GM12878 (cell line): Measurements from ENCODE around the gene KRTAP1-3. TPM values are rescaled to one million over a fixed set of nuclear protein-coding genes. Genes with fewer than 3 reads are reported as not detected.

ENCODE experiments used
- ATAC-seq: fragments of 200-7000 bp; cut with Tn5 transposase; 3 replicates; pipeline ENCODE4 v1.9.1; 2020; ENCODE audit warnings: mild to moderate bottlenecking, moderate library complexity
- BruUV-seq: library from RNA; stranded (reverse); fragments of 400-500 nt; replicated peaks from 2 replicates; lab custom pipeline; 2021; lab: Mats Ljungman, UMichigan
- CTCF ChIA-PET: fragments of 300-600 bp; sonication (Branson Sonifier 250); formaldehyde crosslinking; extraction: SDS; loops from one replicate; lab custom pipeline; 2021; ENCODE audit warnings: inconsistent platforms; lab: Yijun Ruan, JAX
- POLR2A ChIA-PET: fragments of 350-600 bp; formaldehyde crosslinking; extraction: SDS; loops from one replicate; lab custom pipeline; 2021; ENCODE audit warnings: inconsistent platforms; lab: Charles Lee
- RAD21 ChIA-PET: fragments of 300-600 bp; sonication (Branson Sonifier 250); formaldehyde crosslinking; loops from one replicate; lab custom pipeline; 2023; ENCODE audit warnings: antibody characterized with exemption; ENCODE audit not compliant: unreplicated experiment; lab: Charles Lee
- SMC1A ChIA-PET: fragments of 300-600 bp; sonication (Branson Sonifier 250); formaldehyde crosslinking; loops from one replicate; lab custom pipeline; 2023; ENCODE audit not compliant: unreplicated experiment, uncharacterized antibody; lab: Charles Lee
- DNase-seq: peaks from one replicate; pipeline ENCODE4 v3.0.0-alpha.2; 2011; ENCODE audit warnings: low read depth, low spot score
- FAIRE-seq: peaks from 3 replicates; lab custom pipeline; 2011; peaks lifted over from hg19 to GRCh38; lab: Jason Lieb, UNC
- H2AFZ ChIP-seq: 2 replicates; pipeline ENCODE4 v1.6.0; 2011; ENCODE audit warnings: low read depth, low read length, control low read depth; ENCODE audit not compliant: control insufficient read depth
- H3K27ac ChIP-seq: 2 replicates; pipeline ENCODE4 v1.5.1; 2011; ENCODE audit warnings: control low read depth; ENCODE audit not compliant: control insufficient read depth, insufficient read depth
- H3K27me3 ChIP-seq, 2 experiments: replicated peaks in 1 of 2; 2 replicates each; pipeline versions ENCODE4 v1.6.0 to v1.6.1; 2011; ENCODE audit warnings: low read length in 1 of 2; ENCODE audit not compliant: control insufficient read depth in 2 of 2, insufficient read depth in 2 of 2
- H3K36me3 ChIP-seq, 2 experiments: 2 replicates each; pipeline ENCODE4 v1.5.1; 2011; ENCODE audit warnings: low read length in 1 of 2; ENCODE audit not compliant: control insufficient read depth in 2 of 2, insufficient read depth in 2 of 2
- H3K4me1 ChIP-seq: 2 replicates; pipeline ENCODE4 v1.6.1; 2011; ENCODE audit warnings: mild to moderate bottlenecking, low read length, moderate library complexity, mixed read lengths; ENCODE audit not compliant: control insufficient read depth, insufficient read depth
- H3K4me2 ChIP-seq: 2 replicates; pipeline ENCODE4 v1.6.0; 2011; ENCODE audit warnings: control low read depth; ENCODE audit not compliant: control insufficient read depth, insufficient read depth
- H3K4me3 ChIP-seq: fragments of 200-600 bp; sonication (generic); 2 replicates; pipeline ENCODE4 v1.5.1; 2016
- H3K79me2 ChIP-seq: 2 replicates; pipeline ENCODE4 v1.6.0; 2011; ENCODE audit warnings: low read length; ENCODE audit not compliant: control insufficient read depth, insufficient read depth
- H3K9ac ChIP-seq: 2 replicates; pipeline ENCODE4 v1.8.0; 2011; ENCODE audit warnings: low read length, control low read depth, mixed read lengths; ENCODE audit not compliant: control insufficient read depth, insufficient read depth
- H3K9me3 ChIP-seq: replicated peaks from 3 replicates; pipeline ENCODE4 v1.5.1; 2011; ENCODE audit warnings: mild to moderate bottlenecking, low read length; ENCODE audit not compliant: control insufficient read depth, insufficient read depth
- H4K20me1 ChIP-seq: 2 replicates; pipeline ENCODE4 v1.6.0; 2011; ENCODE audit not compliant: control insufficient read depth, insufficient read depth
- CBFB ChIP-seq: IDR thresholded peaks from 2 replicates; pipeline ENCODE4 v1.6.1; 2016; ENCODE audit warnings: antibody characterized with exemption, low read depth
- EED ChIP-seq: sonication (generic); IDR thresholded peaks from 2 replicates; pipeline ENCODE4 v1.6.1; 2016; ENCODE audit warnings: antibody characterized with exemption, low read depth
- FOXM1 ChIP-seq: IDR thresholded peaks from 2 replicates; pipeline ENCODE4 v1.6.1; 2012; ENCODE audit warnings: low read depth, mild to moderate bottlenecking, inconsistent platforms, low read length, moderate library complexity
- MYB ChIP-seq: fragments of 150-350 bp; IDR thresholded peaks from 2 replicates; pipeline ENCODE4 v1.6.1; 2014; ENCODE audit warnings: mild to moderate bottlenecking, low read depth, low read length, borderline replicate concordance
- RAD21 ChIP-seq: IDR thresholded peaks from 2 replicates; pipeline ENCODE4 v1.6.1; 2011; ENCODE audit warnings: mild to moderate bottlenecking, low read depth, low read length, moderate library complexity; ENCODE audit not compliant: insufficient read depth
- RBBP5 ChIP-seq: fragments of 200-600 bp; sonication (generic); conservative IDR thresholded peaks from 2 replicates; pipeline ENCODE4 v1.6.1; 2016
- RUNX3 ChIP-seq: IDR thresholded peaks from 2 replicates; pipeline ENCODE4 v1.6.1; 2012; ENCODE audit warnings: low read length, inconsistent platforms
- ZNF384 ChIP-seq: IDR thresholded peaks from 2 replicates; pipeline ENCODE4 v1.6.1; 2012; ENCODE audit warnings: low read depth, mild to moderate bottlenecking, low read length, improper control_type of control experiment, borderline replicate concordance
- ZSCAN29 ChIP-seq: fragments of 450-650 bp; IDR thresholded peaks from 2 replicates; pipeline ENCODE4 v1.6.1; 2017; ENCODE audit warnings: mild to moderate bottlenecking, moderate library complexity
- WGBS: methylation state at CpG from one replicate; pipeline ENCODE4 v1.1.6; 2016; ENCODE audit warnings: low lambda C conversion rate; ENCODE audit not compliant: insufficient replicate concordance, insufficient coverage; ENCODE audit errors: missing lambda C conversion rate; 5-methylcytosine and 5-hydroxymethylcytosine counted together
- in situ Hi-C: fragments of 300-500 bp; cut with MboI; formaldehyde crosslinking; loops from 9 replicates; pipeline ENCODE4 v1.14.3; 2018; ENCODE audit warnings: mixed read lengths
- intact Hi-C: fragments of 100-400 bp; cut with micrococcal nuclease; formaldehyde crosslinking; loops from one replicate; pipeline ENCODE4 v1.14.2; 2022; ENCODE audit not compliant: unreplicated experiment
- polyA plus RNA-seq, 11 experiments: library from polyadenylated mRNA; depleted of rRNA in 4 of 11; unstranded in 6 of 11; stranded (reverse) in 5 of 11; fragments of >200 nt; fragmentation: Nextera tagmentation in 4 of 11; fragmentation: Illumina TruSeq in 1 of 11; extraction: Ambion mirVana in 4 of 11; extraction: Trizol in 1 of 11; gene quantifications; 1 replicate in 1 of 11; 2 replicates in 10 of 11; pipeline versions ENCODE4 v1.2.1 to v1.2.3, GENCODE V29; 2011 to 2016; ENCODE audit warnings: inconsistent platforms in 2 of 11, missing spikeins in 2 of 11, low read depth in 1 of 11
- total RNA-seq, 4 experiments: library from RNA; depleted of rRNA in 3 of 4; stranded (reverse); fragments of >200 nt in 3 of 4; fragmentation: Illumina TruSeq in 1 of 4; extraction: Trizol in 1 of 4; gene quantifications; 2 replicates each; pipeline versions ENCODE4 v1.2.1 to v1.2.3, GENCODE V29; 2013 to 2021
- TF ChIP-seq, protein P1 (sequence below): IDR thresholded peaks from 2 replicates; pipeline ENCODE4 v1.6.1; 2012; ENCODE audit warnings: improper control_type of control experiment, low read depth, low read length; ENCODE audit not compliant: insufficient replicate concordance
- TF ChIP-seq, protein P2 (sequence below): fragments of 450-650 bp; formaldehyde crosslinking; IDR thresholded peaks from 2 replicates; pipeline ENCODE4 v1.4.0; 2022; ENCODE audit warnings: mild to moderate bottlenecking, moderate library complexity
- TF ChIP-seq, protein P3 (sequence below): fragments of 450-650 bp; IDR thresholded peaks from 2 replicates; pipeline ENCODE4 v1.6.1; 2017; ENCODE audit warnings: antibody characterized with exemption, mild to moderate bottlenecking, moderate library complexity

KRTAP1-3 gene
- total and polyA plus RNA-seq, 10 of the 15 experiments (the other 5 are each of a cell fraction or from before 2014, with no cell fraction given), result not detected

DNA sequence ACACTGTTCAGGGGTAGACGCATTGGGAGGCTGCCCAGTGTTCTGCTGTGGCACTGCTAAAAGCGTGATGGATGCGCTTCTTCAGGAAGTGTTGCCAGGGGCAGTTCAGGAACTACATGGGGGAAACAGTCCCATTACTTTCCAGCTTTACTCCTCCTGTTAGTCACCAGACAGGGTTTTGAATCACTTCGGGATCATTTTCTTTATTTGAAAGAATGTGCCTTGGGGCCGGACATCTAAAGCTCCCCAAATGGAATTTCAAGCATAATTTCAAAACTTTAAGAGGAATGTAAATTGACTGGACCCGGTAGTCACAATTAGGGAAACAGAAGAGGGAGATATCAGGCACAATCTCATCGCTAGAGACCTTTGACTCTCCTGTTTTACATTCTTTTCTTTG lies 13.8 kb upstream of the KRTAP1-3 start:
- SMC1A ChIA-PET, result no interaction called here
- H4K20me1 ChIP-seq, result no peaks in the 10 kb centered on the region
- CTCF ChIA-PET, result no interaction called here
- no peak for DNase-seq
- in situ Hi-C loops, result no loop called here
- H3K36me3 ChIP-seq, result no peaks in the 10 kb centered on the region
- H3K9ac ChIP-seq, result no peak overlapping the region
- H2AFZ ChIP-seq, result no peak overlapping the region
- no peaks in the 10 kb centered on the region for H3K79me2 ChIP-seq
- RAD21 ChIA-PET, result no interaction called here
- no peak overlapping the region for H3K27ac ChIP-seq
- POLR2A ChIA-PET, result no interaction called here
- H3K27me3 ChIP-seq, result no peaks in the 10 kb centered on the region; a peak in 1 of 4 replicates
- ATAC-seq, result no peak
- no peaks in the 10 kb centered on the region for H3K9me3 ChIP-seq
- H3K4me2 ChIP-seq, result no peak overlapping the region
- intact Hi-C loops, result no loop called here
- 26% methylated on average over 7 of the region's 7 CpGs for WGBS
- FAIRE-seq, result no peak
- H3K4me1 ChIP-seq, result no peaks in the 10 kb centered on the region
- no TSS peak for BruUV-seq
- no peak overlapping the region for H3K4me3 ChIP-seq
- TF ChIP-seq, protein P1, sequence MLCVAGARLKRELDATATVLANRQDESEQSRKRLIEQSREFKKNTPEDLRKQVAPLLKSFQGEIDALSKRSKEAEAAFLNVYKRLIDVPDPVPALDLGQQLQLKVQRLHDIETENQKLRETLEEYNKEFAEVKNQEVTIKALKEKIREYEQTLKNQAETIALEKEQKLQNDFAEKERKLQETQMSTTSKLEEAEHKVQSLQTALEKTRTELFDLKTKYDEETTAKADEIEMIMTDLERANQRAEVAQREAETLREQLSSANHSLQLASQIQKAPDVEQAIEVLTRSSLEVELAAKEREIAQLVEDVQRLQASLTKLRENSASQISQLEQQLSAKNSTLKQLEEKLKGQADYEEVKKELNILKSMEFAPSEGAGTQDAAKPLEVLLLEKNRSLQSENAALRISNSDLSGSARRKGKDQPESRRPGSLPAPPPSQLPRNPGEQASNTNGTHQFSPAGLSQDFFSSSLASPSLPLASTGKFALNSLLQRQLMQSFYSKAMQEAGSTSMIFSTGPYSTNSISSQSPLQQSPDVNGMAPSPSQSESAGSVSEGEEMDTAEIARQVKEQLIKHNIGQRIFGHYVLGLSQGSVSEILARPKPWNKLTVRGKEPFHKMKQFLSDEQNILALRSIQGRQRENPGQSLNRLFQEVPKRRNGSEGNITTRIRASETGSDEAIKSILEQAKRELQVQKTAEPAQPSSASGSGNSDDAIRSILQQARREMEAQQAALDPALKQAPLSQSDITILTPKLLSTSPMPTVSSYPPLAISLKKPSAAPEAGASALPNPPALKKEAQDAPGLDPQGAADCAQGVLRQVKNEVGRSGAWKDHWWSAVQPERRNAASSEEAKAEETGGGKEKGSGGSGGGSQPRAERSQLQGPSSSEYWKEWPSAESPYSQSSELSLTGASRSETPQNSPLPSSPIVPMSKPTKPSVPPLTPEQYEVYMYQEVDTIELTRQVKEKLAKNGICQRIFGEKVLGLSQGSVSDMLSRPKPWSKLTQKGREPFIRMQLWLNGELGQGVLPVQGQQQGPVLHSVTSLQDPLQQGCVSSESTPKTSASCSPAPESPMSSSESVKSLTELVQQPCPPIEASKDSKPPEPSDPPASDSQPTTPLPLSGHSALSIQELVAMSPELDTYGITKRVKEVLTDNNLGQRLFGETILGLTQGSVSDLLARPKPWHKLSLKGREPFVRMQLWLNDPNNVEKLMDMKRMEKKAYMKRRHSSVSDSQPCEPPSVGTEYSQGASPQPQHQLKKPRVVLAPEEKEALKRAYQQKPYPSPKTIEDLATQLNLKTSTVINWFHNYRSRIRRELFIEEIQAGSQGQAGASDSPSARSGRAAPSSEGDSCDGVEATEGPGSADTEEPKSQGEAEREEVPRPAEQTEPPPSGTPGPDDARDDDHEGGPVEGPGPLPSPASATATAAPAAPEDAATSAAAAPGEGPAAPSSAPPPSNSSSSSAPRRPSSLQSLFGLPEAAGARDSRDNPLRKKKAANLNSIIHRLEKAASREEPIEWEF, result no peak
- TF ChIP-seq, protein P2, sequence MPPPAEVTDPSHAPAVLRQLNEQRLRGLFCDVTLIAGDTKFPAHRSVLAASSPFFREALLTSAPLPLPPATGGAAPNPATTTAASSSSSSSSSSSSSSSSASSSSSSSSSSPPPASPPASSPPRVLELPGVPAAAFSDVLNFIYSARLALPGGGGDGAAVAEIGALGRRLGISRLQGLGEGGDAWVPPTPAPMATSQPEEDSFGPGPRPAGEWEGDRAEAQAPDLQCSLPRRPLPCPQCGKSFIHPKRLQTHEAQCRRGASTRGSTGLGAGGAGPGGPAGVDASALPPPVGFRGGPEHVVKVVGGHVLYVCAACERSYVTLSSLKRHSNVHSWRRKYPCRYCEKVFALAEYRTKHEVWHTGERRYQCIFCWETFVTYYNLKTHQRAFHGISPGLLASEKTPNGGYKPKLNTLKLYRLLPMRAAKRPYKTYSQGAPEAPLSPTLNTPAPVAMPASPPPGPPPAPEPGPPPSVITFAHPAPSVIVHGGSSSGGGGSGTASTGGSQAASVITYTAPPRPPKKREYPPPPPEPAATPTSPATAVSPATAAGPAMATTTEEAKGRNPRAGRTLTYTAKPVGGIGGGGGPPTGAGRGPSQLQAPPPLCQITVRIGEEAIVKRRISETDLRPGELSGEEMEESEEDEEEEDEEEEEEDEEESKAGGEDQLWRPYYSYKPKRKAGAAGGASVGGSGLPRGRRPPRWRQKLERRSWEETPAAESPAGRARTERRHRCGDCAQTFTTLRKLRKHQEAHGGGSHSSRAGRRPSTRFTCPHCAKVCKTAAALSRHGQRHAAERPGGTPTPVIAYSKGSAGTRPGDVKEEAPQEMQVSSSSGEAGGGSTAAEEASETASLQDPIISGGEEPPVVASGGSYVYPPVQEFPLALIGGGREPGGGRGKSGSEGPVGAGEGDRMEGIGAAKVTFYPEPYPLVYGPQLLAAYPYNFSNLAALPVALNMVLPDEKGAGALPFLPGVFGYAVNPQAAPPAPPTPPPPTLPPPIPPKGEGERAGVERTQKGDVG, result no peak
- TF ChIP-seq ZSCAN29 (no peak), RBBP5 (no peak), MYB (no peak), RAD21 (no peak), RUNX3 (no peak), CBFB (no peak), ZNF384 (no peak), FOXM1 (no peak), EED (no peak)
- TF ChIP-seq, protein P3, sequence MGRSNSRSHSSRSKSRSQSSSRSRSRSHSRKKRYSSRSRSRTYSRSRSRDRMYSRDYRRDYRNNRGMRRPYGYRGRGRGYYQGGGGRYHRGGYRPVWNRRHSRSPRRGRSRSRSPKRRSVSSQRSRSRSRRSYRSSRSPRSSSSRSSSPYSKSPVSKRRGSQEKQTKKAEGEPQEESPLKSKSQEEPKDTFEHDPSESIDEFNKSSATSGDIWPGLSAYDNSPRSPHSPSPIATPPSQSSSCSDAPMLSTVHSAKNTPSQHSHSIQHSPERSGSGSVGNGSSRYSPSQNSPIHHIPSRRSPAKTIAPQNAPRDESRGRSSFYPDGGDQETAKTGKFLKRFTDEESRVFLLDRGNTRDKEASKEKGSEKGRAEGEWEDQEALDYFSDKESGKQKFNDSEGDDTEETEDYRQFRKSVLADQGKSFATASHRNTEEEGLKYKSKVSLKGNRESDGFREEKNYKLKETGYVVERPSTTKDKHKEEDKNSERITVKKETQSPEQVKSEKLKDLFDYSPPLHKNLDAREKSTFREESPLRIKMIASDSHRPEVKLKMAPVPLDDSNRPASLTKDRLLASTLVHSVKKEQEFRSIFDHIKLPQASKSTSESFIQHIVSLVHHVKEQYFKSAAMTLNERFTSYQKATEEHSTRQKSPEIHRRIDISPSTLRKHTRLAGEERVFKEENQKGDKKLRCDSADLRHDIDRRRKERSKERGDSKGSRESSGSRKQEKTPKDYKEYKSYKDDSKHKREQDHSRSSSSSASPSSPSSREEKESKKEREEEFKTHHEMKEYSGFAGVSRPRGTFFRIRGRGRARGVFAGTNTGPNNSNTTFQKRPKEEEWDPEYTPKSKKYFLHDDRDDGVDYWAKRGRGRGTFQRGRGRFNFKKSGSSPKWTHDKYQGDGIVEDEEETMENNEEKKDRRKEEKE, result no peak
